H1 (cell line): ENCODE measurements around the gene CYBB. TPM values are rescaled to one million over a fixed set of nuclear protein-coding genes. Genes with fewer than 3 reads are reported as not detected.

Experiments
- ASH2L ChIP-seq: fragments of 200-600, 300-600 bp; sonication (generic); IDR thresholded peaks from one replicate; pipeline ENCODE4 v1.7.1; 2017; ENCODE audit warnings: low read length
- CBX8 ChIP-seq: fragments of 300-800, 300-1000 bp; sonication (generic); IDR thresholded peaks from 2 replicates; pipeline ENCODE4 v1.7.1; 2016; ENCODE audit warnings: low read depth, low read length, borderline replicate concordance
- E2F6 ChIP-seq: IDR thresholded peaks from 2 replicates; pipeline ENCODE4 v1.6.1; 2012; ENCODE audit warnings: inconsistent platforms
- EGR1 ChIP-seq: IDR thresholded peaks from 2 replicates; pipeline ENCODE4 v1.6.1; 2011; ENCODE audit warnings: low read depth, low read length, borderline replicate concordance
- GTF2F1 ChIP-seq: IDR thresholded peaks from 2 replicates; pipeline ENCODE4 v1.6.1; 2012; ENCODE audit warnings: low read depth, low read length, improper control_type of control experiment, borderline replicate concordance
- HDAC6 ChIP-seq: IDR thresholded peaks from one replicate; pipeline ENCODE4 v1.7.1; 2012; ENCODE audit warnings: low read depth, mild to moderate bottlenecking, inconsistent platforms, low read length, moderate library complexity
- JUND ChIP-seq: IDR thresholded peaks from 2 replicates; pipeline ENCODE4 v1.6.1; 2011; ENCODE audit warnings: mild to moderate bottlenecking, improper control_type of control experiment, low read length
- NRF1 ChIP-seq: IDR thresholded peaks from 2 replicates; pipeline ENCODE4 v1.6.1; 2011; ENCODE audit warnings: mild to moderate bottlenecking, low read depth, low read length, improper control_type of control experiment
- POLR2AphosphoS5 ChIP-seq: IDR thresholded peaks from 2 replicates; pipeline ENCODE4 v1.6.1; 2011; ENCODE audit warnings: low read depth, low read length
- RFX5 ChIP-seq: IDR thresholded peaks from 2 replicates; pipeline ENCODE4 v1.6.1; 2011; ENCODE audit warnings: low read depth, low read length, improper control_type of control experiment, borderline replicate concordance
- RNF2 ChIP-seq: fragments of 200-900, 300-1000 bp; sonication (generic); IDR thresholded peaks from 2 replicates; pipeline ENCODE4 v1.7.1; 2016; ENCODE audit warnings: borderline replicate concordance, low read depth, mild to moderate bottlenecking, antibody characterized with exemption, low read length; ENCODE audit not compliant: poor library complexity, severe bottlenecking; ENCODE audit errors: missing control alignments
- SIN3A ChIP-seq, 2 experiments: IDR thresholded peaks in 1 of 2; conservative IDR thresholded peaks in 1 of 2; 2 replicates each; pipeline ENCODE4 v1.6.1; 2011 to 2012; ENCODE audit warnings: low read length in 2 of 2, improper control_type of control experiment in 1 of 2, low read depth in 1 of 2, mild to moderate bottlenecking in 1 of 2
- SUZ12 ChIP-seq: fragments of 200-600 bp; sonication (generic); IDR thresholded peaks from 2 replicates; pipeline ENCODE4 v1.6.1; 2012; ENCODE audit warnings: mild to moderate bottlenecking, inconsistent platforms, low read length, moderate library complexity, mixed read lengths
- TAF7 ChIP-seq: optimal IDR thresholded peaks from 2 replicates; pipeline ENCODE3; 2011; ENCODE audit warnings: low read depth, mild to moderate bottlenecking, inconsistent platforms, low read length, moderate library complexity, borderline replicate concordance
- YY1 ChIP-seq: IDR thresholded peaks from 2 replicates; pipeline ENCODE4 v1.6.1; 2011; ENCODE audit warnings: low read depth, mild to moderate bottlenecking, low read length
- polyA plus RNA-seq, 7 experiments: library from polyadenylated mRNA; depleted of rRNA in 3 of 7; stranded (reverse) in 5 of 7; unstranded in 2 of 7; fragments of >200 nt in 5 of 7; fragments of 200-250 nt in 2 of 7; gene quantifications; 1 replicate in 5 of 7; 2 replicates in 1 of 7; 4 replicates in 1 of 7; pipeline versions ENCODE4 v1.2.1 to v1.2.3, GENCODE V29; 2011 to 2013; ENCODE audit warnings: missing spikeins in 2 of 7, mixed read lengths in 2 of 7
- total RNA-seq: library from RNA; stranded (reverse); fragmentation: NEBNext Ultra II Directional; extraction: Animal tissue kit (Norgen Biotek cat#: 25700); gene quantifications from 2 replicates; pipeline ENCODE4 v1.2.1, GENCODE V29; 2021

CYBB gene
- total and polyA plus RNA-seq, 2 of the 8 experiments (the other 6 are each of a cell fraction or from before 2014, with no cell fraction given), result 0.03 to 0.09 TPM

- no peak for TF ChIP-seq RFX5
- no peak for TF ChIP-seq YY1
- no peak for TF ChIP-seq GTF2F1
- no peak for TF ChIP-seq TAF7
- no peak for TF ChIP-seq ASH2L
- peak; percentile 74 for TF ChIP-seq E2F6
- TF ChIP-seq SUZ12, result no peak
- no peak for TF ChIP-seq SIN3A (conservative IDR thresholded peaks at IDR 0.05 in 1 of 2, IDR thresholded peaks at IDR 0.05 in 1 of 2; ENCODE audit: low read depth in 1 of 2, low read length in 2 of 2)
- TF ChIP-seq NRF1, result no peak
- no peak for TF ChIP-seq JUND
- no peak for TF ChIP-seq HDAC6
- TF ChIP-seq RNF2, result no peak
- no peak for TF ChIP-seq POLR2AphosphoS5
- TF ChIP-seq EGR1, result no peak
- no peak for TF ChIP-seq CBX8
Observed at GRCh38 chrX:37846934-37847732, 67.3 kb downstream of the CYBB start, which contains the start of gene DYNLT3 (continued).
